OCI-LY1 (cell line): ENCODE measurements around the gene CIB1.
"Not testable (repeated sequence)": the region's sequence is repeated elsewhere in the genome, so short reads cannot be mapped to it uniquely, and the experiment has no call there.

Experiments used
- EZH2 ChIP-seq: fragments of 200-600 bp; sonication (generic), shearing (Covaris generic); IDR thresholded peaks from 2 replicates; pipeline ENCODE4 v1.8.0; 2017; ENCODE audit warnings: borderline replicate concordance, mixed run types, mild to moderate bottlenecking, antibody characterized with exemption, low read length, moderate library complexity, mixed read lengths
- TF ChIP-seq, protein P1 (sequence below): fragments of 200-600 bp; sonication (generic), shearing (Covaris generic); IDR thresholded peaks from 2 replicates; pipeline ENCODE4 v1.5.1; 2017; ENCODE audit warnings: mild to moderate bottlenecking, antibody characterized with exemption, low read length, moderate library complexity, mixed read lengths

DNA sequence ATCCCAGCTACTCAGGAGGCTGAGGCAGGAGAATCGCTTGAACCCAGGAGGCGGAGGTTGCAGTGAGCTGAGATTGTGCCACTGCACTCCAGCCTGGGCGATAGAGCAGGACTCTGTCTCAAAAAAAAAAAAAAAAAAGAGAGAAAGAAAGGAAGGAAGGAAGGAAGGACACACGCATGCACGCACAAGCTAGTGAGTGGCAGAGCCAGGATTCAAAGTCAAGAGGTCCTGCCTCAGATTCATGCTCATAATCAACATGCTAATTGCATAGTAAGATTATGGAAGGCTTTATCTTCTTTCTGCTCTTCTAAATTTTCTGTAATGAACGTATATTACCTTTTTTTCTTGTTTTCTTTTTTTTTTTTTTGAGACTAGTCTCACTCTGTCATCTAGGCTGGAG, 27.0 kb upstream of the CIB1 start:
- TF ChIP-seq, protein P1, sequence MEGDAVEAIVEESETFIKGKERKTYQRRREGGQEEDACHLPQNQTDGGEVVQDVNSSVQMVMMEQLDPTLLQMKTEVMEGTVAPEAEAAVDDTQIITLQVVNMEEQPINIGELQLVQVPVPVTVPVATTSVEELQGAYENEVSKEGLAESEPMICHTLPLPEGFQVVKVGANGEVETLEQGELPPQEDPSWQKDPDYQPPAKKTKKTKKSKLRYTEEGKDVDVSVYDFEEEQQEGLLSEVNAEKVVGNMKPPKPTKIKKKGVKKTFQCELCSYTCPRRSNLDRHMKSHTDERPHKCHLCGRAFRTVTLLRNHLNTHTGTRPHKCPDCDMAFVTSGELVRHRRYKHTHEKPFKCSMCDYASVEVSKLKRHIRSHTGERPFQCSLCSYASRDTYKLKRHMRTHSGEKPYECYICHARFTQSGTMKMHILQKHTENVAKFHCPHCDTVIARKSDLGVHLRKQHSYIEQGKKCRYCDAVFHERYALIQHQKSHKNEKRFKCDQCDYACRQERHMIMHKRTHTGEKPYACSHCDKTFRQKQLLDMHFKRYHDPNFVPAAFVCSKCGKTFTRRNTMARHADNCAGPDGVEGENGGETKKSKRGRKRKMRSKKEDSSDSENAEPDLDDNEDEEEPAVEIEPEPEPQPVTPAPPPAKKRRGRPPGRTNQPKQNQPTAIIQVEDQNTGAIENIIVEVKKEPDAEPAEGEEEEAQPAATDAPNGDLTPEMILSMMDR, result not testable (repeated sequence)
- not testable (repeated sequence) for TF ChIP-seq EZH2
